IMR-90 (cell line): ENCODE measurements around the gene SLC2A13. TPM values are rescaled to one million over a fixed set of nuclear protein-coding genes. Genes with fewer than 3 reads are reported as not detected.

ENCODE experiments used
- ATAC-seq: fragments of 200-7000 bp; cut with Tn5 transposase; 2 replicates; pipeline ENCODE4 v1.9.1; 2020; ENCODE audit warnings: low read depth, mild to moderate bottlenecking, moderate library complexity
- BruUV-seq: library from RNA; stranded (reverse); fragments of 400-500 nt; replicated peaks from 2 replicates; lab custom pipeline; 2021; lab: Mats Ljungman, UMichigan
- CTCF ChIA-PET: fragments of 300-600 bp; formaldehyde crosslinking; extraction: SDS; loops from one replicate; lab custom pipeline; 2021; ENCODE audit warnings: antibody characterized with exemption; lab: Yijun Ruan, JAX
- POLR2A ChIA-PET: fragments of 300-600 bp; sonication (Branson Sonifier 250); formaldehyde crosslinking; loops from one replicate; lab custom pipeline; 2022; ENCODE audit warnings: antibody characterized with exemption; ENCODE audit not compliant: unreplicated experiment; lab: Charles Lee
- DNase-seq: peaks from one replicate; pipeline ENCODE4 v3.0.0; 2013
- H2AFZ ChIP-seq: replicated peaks from 2 replicates; pipeline ENCODE3; 2013; ENCODE audit warnings: low read length, mild to moderate bottlenecking; ENCODE audit not compliant: poor library complexity
- H2AK5ac ChIP-seq: 2 replicates; pipeline ENCODE4 v1.6.1; 2013; ENCODE audit warnings: low read depth, low read length, inconsistent platforms
- H2AK9ac ChIP-seq: replicated peaks from 2 replicates; pipeline ENCODE3; 2013; ENCODE audit warnings: mild to moderate bottlenecking, low read depth, low read length, moderate library complexity; ENCODE audit not compliant: poor library complexity
- H2BK120ac ChIP-seq: 2 replicates; pipeline ENCODE4 v1.6.1; 2013; ENCODE audit warnings: low read depth, low read length, inconsistent platforms
- H2BK15ac ChIP-seq: 3 replicates; pipeline ENCODE4 v1.6.1; 2013; ENCODE audit warnings: low read depth, low read length, inconsistent platforms
- H2BK20ac ChIP-seq: 2 replicates; pipeline ENCODE4 v1.6.1; 2013; ENCODE audit warnings: low read depth, mild to moderate bottlenecking, inconsistent platforms, low read length, moderate library complexity
- H2BK5ac ChIP-seq: 2 replicates; pipeline ENCODE4 v1.6.1; 2013; ENCODE audit warnings: mild to moderate bottlenecking, low read depth, low read length, inconsistent platforms; ENCODE audit not compliant: poor library complexity, severe bottlenecking
- H3K14ac ChIP-seq: replicated peaks from 2 replicates; pipeline ENCODE4 v1.6.1; 2013; ENCODE audit warnings: low read depth, low read length, inconsistent platforms
- H3K18ac ChIP-seq: 2 replicates; pipeline ENCODE4 v1.6.1; 2013; ENCODE audit warnings: low read depth, low read length, control low read depth
- H3K23ac ChIP-seq: 2 replicates; pipeline ENCODE4 v1.6.1; 2013; ENCODE audit warnings: low read depth, low read length, inconsistent platforms
- H3K27ac ChIP-seq: 2 replicates; pipeline ENCODE4 v1.5.1; 2013; ENCODE audit warnings: mild to moderate bottlenecking, control low read depth, low read length; ENCODE audit not compliant: insufficient read depth
- H3K27me3 ChIP-seq: 2 replicates; pipeline ENCODE4 v1.6.1; 2013; ENCODE audit warnings: low read length; ENCODE audit not compliant: control insufficient read depth, insufficient read depth
- H3K36me3 ChIP-seq: 2 replicates; pipeline ENCODE4 v1.6.1; 2013; ENCODE audit warnings: low read length, mixed read lengths; ENCODE audit not compliant: control insufficient read depth, insufficient read depth
- H3K4ac ChIP-seq: 2 replicates; pipeline ENCODE4 v1.6.1; 2013; ENCODE audit warnings: low read depth, low read length, inconsistent platforms
- H3K4me1 ChIP-seq: 2 replicates; pipeline ENCODE4 v1.6.1; 2013; ENCODE audit warnings: low read length, mixed read lengths; ENCODE audit not compliant: control insufficient read depth, insufficient read depth
- H3K4me2 ChIP-seq: 2 replicates; pipeline ENCODE4 v1.6.1; 2013; ENCODE audit warnings: low read depth, mild to moderate bottlenecking, control low read depth, low read length, moderate library complexity
- H3K4me3 ChIP-seq: 2 replicates; pipeline ENCODE4 v1.5.1; 2013; ENCODE audit warnings: low read depth, mild to moderate bottlenecking, control low read depth, low read length, moderate library complexity; ENCODE audit not compliant: insufficient read depth
- H3K56ac ChIP-seq: 2 replicates; pipeline ENCODE4 v1.6.1; 2013; ENCODE audit warnings: low read length, inconsistent platforms; ENCODE audit not compliant: insufficient read depth; ENCODE audit errors: extremely low read depth
- H3K79me1 ChIP-seq, 2 experiments: 2 replicates each; pipeline ENCODE4 v1.6.1; 2013; ENCODE audit warnings: low read length in 2 of 2, inconsistent platforms in 1 of 2, low read depth in 1 of 2
- H3K9ac ChIP-seq: 2 replicates; pipeline ENCODE4 v1.6.1; 2013; ENCODE audit warnings: low read depth, low read length, control low read depth
- H3K9me1 ChIP-seq: 2 replicates; pipeline ENCODE4 v1.6.1; 2013; ENCODE audit warnings: low read length, inconsistent platforms; ENCODE audit not compliant: insufficient read depth
- H3K9me3 ChIP-seq: 2 replicates; pipeline ENCODE4 v1.6.1; 2013; ENCODE audit warnings: low read length; ENCODE audit not compliant: control insufficient read depth, insufficient read depth
- H4K20me1 ChIP-seq: 2 replicates; pipeline ENCODE4 v1.6.1; 2013; ENCODE audit warnings: low read length, inconsistent platforms; ENCODE audit not compliant: insufficient read depth
- H4K5ac ChIP-seq: 2 replicates; pipeline ENCODE4 v1.6.1; 2013; ENCODE audit warnings: mild to moderate bottlenecking, low read depth, low read length, control low read depth
- H4K8ac ChIP-seq, 2 experiments: 2 replicates each; pipeline ENCODE4 v1.6.1; 2013; ENCODE audit warnings: low read depth in 2 of 2, low read length in 2 of 2, control low read depth in 1 of 2, inconsistent platforms in 1 of 2
- H4K91ac ChIP-seq: 2 replicates; pipeline ENCODE4 v1.6.1; 2013; ENCODE audit warnings: low read depth, low read length, inconsistent platforms; ENCODE audit not compliant: insufficient read depth
- FOS ChIP-seq: fragments of 150-350 bp; IDR thresholded peaks from 2 replicates; pipeline ENCODE4 v1.6.1; 2016; ENCODE audit warnings: low read depth, low read length
- MAFK ChIP-seq: IDR thresholded peaks from 2 replicates; pipeline ENCODE4 v1.6.1; 2012; ENCODE audit warnings: low read depth, low read length, improper control_type of control experiment
- RCOR1 ChIP-seq: IDR thresholded peaks from 2 replicates; pipeline ENCODE4 v1.6.1; 2012; ENCODE audit warnings: mild to moderate bottlenecking, low read length, improper control_type of control experiment; ENCODE audit not compliant: insufficient replicate concordance
- SMC3 ChIP-seq: fragments of 150-350 bp; IDR thresholded peaks from 2 replicates; pipeline ENCODE4 v1.6.1; 2016; ENCODE audit warnings: low read depth, mild to moderate bottlenecking, antibody characterized with exemption, low read length, moderate library complexity
- dilution Hi-C: fragments of 300-500 bp; cut with HindIII; formaldehyde crosslinking; loops from one replicate; pipeline ENCODE4 v1.14.3; 2018; ENCODE audit warnings: low sequenced_read_pairs; ENCODE audit not compliant: unreplicated experiment
- in situ Hi-C: fragments of 300-500 bp; cut with MboI; formaldehyde crosslinking; loops from 3 replicates; pipeline ENCODE4 v1.14.3; 2019; ENCODE audit warnings: low sequenced_read_pairs, inconsistent platforms, mixed read lengths
- intact Hi-C: fragments of 100-400 bp; cut with micrococcal nuclease; formaldehyde crosslinking; loops from 2 replicates; pipeline ENCODE4 v1.10.0; 2022
- polyA plus RNA-seq, 3 experiments: library from polyadenylated mRNA; depleted of rRNA; stranded (reverse); fragments of >200 nt; gene quantifications; 2 replicates each; pipeline ENCODE4 v1.2.3, GENCODE V29; 2012; ENCODE audit warnings: low replicate concordance in 1 of 3
- total RNA-seq: library from RNA; depleted of rRNA; stranded (reverse); fragments of >200 nt; gene quantifications from 2 replicates; pipeline ENCODE4 v1.2.3, GENCODE V29; 2012

SLC2A13 gene
- total and polyA plus RNA-seq, 2 of the 4 experiments (the other 2 are of a cell fraction), result 1.5 to 3.9 TPM

- Histone ChIP-seq H2AFZ (no peak overlapping the region), H3K23ac (no peak overlapping the region), H3K4me1 (no peaks in the 10 kb centered on the region), H3K36me3 (no peaks in the 10 kb centered on the region), H3K14ac (no peak overlapping the region), H3K4ac (no peak overlapping the region), H2BK120ac (no peak overlapping the region), H4K20me1 (no peaks in the 10 kb centered on the region), H3K9me1 (no peaks in the 10 kb centered on the region), H2AK9ac (no peak overlapping the region), H4K8ac (no peak overlapping the region), H3K56ac (no peak overlapping the region), H3K18ac (no peak overlapping the region), H3K79me1 (no peaks in the 10 kb centered on the region), H3K9ac (no peak overlapping the region), H2BK5ac (no peak overlapping the region), H3K9me3 (no peaks in the 10 kb centered on the region; the same call in 1 of the 2 replicates), H3K4me2 (no peak overlapping the region), H3K4me3 (no peak overlapping the region), H4K91ac (no peak overlapping the region), H2AK5ac (no peak overlapping the region), H2BK20ac (no peak overlapping the region), H3K27ac (no peak overlapping the region), H2BK15ac (no peak overlapping the region), H3K27me3 (no peaks in the 10 kb centered on the region), H4K5ac (no peak overlapping the region)
- in situ Hi-C loops (no loop called here), intact Hi-C loops (no loop called here), dilution Hi-C loops (no loop called here)
- BruUV-seq, result no TSS peak
- POLR2A ChIA-PET, result no interaction called here
- ATAC-seq, result no peak
- TF ChIP-seq MAFK, result no peak
- TF ChIP-seq RCOR1, result no peak
- no peak for TF ChIP-seq SMC3
- TF ChIP-seq FOS, result no peak
- DNase-seq, result no peak
- CTCF ChIA-PET, result no interaction called here
Measured at GRCh38 chr12:39875721-39876120, 230.2 kb downstream of the SLC2A13 start.
